Lower leg skin (tissue), 3 donors: Measurements from ENCODE around the gene PRRT1B.

Experiments used
- POLR2A ChIP-seq, 2 donors: fragments of 450-650 bp; IDR thresholded peaks; one replicate each; pipeline ENCODE4 v1.6.1; 2016 to 2017; ENCODE audit warnings: antibody characterized with exemption in 2 of 2, mild to moderate bottlenecking in 1 of 2, moderate library complexity in 1 of 2
- TF ChIP-seq, protein P1 (sequence below), 3 donors: fragments of 450-650 bp; IDR thresholded peaks; one replicate each; pipeline ENCODE4 v1.5.1; 2016; ENCODE audit warnings: antibody characterized with exemption in 3 of 3, mild to moderate bottlenecking in 3 of 3, moderate library complexity in 2 of 3

DNA sequence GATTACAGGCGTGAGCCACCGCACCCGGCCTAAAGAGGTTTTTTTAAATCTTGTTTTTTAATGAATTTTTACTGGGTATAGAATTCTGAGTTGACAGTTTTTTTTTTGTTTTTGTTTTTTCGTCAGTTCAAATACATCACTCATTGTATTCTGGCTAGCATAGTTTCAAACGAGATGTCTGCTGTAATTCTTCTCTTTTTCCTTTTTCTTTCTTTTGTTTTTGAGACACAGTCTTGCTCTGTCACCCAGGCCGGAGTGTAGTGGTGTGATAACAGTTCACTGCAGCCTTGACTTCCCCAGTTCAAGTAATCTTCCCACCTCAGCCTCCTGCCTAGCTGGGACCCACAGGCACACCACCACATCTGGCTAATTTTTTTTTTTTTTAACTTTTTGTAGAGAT lies 2.2 kb upstream of the PRRT1B start:
- TF ChIP-seq, protein P1, sequence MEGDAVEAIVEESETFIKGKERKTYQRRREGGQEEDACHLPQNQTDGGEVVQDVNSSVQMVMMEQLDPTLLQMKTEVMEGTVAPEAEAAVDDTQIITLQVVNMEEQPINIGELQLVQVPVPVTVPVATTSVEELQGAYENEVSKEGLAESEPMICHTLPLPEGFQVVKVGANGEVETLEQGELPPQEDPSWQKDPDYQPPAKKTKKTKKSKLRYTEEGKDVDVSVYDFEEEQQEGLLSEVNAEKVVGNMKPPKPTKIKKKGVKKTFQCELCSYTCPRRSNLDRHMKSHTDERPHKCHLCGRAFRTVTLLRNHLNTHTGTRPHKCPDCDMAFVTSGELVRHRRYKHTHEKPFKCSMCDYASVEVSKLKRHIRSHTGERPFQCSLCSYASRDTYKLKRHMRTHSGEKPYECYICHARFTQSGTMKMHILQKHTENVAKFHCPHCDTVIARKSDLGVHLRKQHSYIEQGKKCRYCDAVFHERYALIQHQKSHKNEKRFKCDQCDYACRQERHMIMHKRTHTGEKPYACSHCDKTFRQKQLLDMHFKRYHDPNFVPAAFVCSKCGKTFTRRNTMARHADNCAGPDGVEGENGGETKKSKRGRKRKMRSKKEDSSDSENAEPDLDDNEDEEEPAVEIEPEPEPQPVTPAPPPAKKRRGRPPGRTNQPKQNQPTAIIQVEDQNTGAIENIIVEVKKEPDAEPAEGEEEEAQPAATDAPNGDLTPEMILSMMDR (IDR thresholded peaks at IDR 0.05): no peak
- TF ChIP-seq POLR2A (IDR thresholded peaks at IDR 0.05): no peak
